HL-60 (cell line): ENCODE results near the gene UBTF.

ENCODE experiments used
- CTCF ChIP-seq: IDR thresholded peaks from one replicate; pipeline ENCODE4 v1.5.1; 2011; ENCODE audit warnings: low read length, control low read depth, inconsistent platforms; ENCODE audit not compliant: insufficient read depth
- GABPA ChIP-seq: IDR thresholded peaks from 2 replicates; pipeline ENCODE4 v1.6.1; 2012; ENCODE audit warnings: low read depth
- POLR2AphosphoS5 ChIP-seq: IDR thresholded peaks from 2 replicates; pipeline ENCODE4 v1.6.1; 2012; ENCODE audit warnings: low read depth
- SPI1 ChIP-seq: IDR thresholded peaks from 2 replicates; pipeline ENCODE4 v1.6.1; 2012; ENCODE audit warnings: low read depth, mild to moderate bottlenecking, borderline replicate concordance
- TF ChIP-seq, protein P1 (sequence below): IDR thresholded peaks from 2 replicates; pipeline ENCODE4 v1.6.1; 2012; ENCODE audit warnings: low read depth; ENCODE audit not compliant: insufficient replicate concordance

- no peak for TF ChIP-seq CTCF
- no peak for TF ChIP-seq GABPA
- TF ChIP-seq, protein P1, sequence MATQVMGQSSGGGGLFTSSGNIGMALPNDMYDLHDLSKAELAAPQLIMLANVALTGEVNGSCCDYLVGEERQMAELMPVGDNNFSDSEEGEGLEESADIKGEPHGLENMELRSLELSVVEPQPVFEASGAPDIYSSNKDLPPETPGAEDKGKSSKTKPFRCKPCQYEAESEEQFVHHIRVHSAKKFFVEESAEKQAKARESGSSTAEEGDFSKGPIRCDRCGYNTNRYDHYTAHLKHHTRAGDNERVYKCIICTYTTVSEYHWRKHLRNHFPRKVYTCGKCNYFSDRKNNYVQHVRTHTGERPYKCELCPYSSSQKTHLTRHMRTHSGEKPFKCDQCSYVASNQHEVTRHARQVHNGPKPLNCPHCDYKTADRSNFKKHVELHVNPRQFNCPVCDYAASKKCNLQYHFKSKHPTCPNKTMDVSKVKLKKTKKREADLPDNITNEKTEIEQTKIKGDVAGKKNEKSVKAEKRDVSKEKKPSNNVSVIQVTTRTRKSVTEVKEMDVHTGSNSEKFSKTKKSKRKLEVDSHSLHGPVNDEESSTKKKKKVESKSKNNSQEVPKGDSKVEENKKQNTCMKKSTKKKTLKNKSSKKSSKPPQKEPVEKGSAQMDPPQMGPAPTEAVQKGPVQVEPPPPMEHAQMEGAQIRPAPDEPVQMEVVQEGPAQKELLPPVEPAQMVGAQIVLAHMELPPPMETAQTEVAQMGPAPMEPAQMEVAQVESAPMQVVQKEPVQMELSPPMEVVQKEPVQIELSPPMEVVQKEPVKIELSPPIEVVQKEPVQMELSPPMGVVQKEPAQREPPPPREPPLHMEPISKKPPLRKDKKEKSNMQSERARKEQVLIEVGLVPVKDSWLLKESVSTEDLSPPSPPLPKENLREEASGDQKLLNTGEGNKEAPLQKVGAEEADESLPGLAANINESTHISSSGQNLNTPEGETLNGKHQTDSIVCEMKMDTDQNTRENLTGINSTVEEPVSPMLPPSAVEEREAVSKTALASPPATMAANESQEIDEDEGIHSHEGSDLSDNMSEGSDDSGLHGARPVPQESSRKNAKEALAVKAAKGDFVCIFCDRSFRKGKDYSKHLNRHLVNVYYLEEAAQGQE: no peak
- no peak for TF ChIP-seq POLR2AphosphoS5
- TF ChIP-seq SPI1: no peak
Measured at GRCh38 chr17:44184212-44184810, 35.2 kb downstream of the UBTF start.
